ENCODE measurements around the gene DYDC1.

The DYDC1 gene

DNA sequence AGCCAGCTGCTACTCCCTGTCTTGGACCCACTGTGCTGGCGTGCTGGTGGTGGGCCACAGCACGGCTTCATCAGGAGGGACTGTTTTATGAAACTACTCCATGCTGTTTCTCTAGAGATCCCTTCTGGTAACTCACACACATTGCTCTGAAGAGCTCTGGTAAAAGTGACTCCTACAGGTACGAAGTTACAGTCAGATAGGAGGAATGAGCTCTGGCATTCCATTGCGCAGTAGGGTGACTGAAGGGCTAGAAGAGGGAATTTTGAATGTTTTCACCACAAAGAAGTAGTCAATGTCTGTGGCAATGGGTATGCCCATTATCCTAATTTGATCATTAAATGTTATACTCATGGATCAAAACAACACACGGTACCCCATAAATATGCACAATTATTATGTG is 67.7 kb downstream of the DYDC1 start:
- no peaks in the 10 kb centered on the region for H3K36me3 Mint-ChIP-seq (ENCODE audit: low read depth)
- no peaks in the 10 kb centered on the region for H3K9me3 Mint-ChIP-seq
- H3K4me3 Mint-ChIP-seq: no peak overlapping the region
- TF ChIP-seq, protein P1, sequence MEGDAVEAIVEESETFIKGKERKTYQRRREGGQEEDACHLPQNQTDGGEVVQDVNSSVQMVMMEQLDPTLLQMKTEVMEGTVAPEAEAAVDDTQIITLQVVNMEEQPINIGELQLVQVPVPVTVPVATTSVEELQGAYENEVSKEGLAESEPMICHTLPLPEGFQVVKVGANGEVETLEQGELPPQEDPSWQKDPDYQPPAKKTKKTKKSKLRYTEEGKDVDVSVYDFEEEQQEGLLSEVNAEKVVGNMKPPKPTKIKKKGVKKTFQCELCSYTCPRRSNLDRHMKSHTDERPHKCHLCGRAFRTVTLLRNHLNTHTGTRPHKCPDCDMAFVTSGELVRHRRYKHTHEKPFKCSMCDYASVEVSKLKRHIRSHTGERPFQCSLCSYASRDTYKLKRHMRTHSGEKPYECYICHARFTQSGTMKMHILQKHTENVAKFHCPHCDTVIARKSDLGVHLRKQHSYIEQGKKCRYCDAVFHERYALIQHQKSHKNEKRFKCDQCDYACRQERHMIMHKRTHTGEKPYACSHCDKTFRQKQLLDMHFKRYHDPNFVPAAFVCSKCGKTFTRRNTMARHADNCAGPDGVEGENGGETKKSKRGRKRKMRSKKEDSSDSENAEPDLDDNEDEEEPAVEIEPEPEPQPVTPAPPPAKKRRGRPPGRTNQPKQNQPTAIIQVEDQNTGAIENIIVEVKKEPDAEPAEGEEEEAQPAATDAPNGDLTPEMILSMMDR (IDR thresholded peaks at IDR 0.05; ENCODE audit: unreplicated experiment in 3 of 3): no peak
- no peak overlapping the region for H3K27ac Mint-ChIP-seq
- no peaks in the 10 kb centered on the region for H3K4me1 Mint-ChIP-seq
- peaks cover 8% of the 10 kb centered on the region for H3K27me3 Mint-ChIP-seq (ENCODE audit: low read depth)
